ENCODE data around the gene SCARF2.
"Not testable (repeated sequence)": the region's sequence is repeated elsewhere in the genome, so short reads cannot be mapped to it uniquely, and the experiment has no call there.

SCARF2 gene

GRCh38 chr22:20405931-20406685 is 31.5 kb downstream of the SCARF2 start:
- no peak for DNase-seq

GRCh38 chr22:20405291-20405930 is 32.2 kb downstream of the SCARF2 start:
- no peak for DNase-seq

DNA sequence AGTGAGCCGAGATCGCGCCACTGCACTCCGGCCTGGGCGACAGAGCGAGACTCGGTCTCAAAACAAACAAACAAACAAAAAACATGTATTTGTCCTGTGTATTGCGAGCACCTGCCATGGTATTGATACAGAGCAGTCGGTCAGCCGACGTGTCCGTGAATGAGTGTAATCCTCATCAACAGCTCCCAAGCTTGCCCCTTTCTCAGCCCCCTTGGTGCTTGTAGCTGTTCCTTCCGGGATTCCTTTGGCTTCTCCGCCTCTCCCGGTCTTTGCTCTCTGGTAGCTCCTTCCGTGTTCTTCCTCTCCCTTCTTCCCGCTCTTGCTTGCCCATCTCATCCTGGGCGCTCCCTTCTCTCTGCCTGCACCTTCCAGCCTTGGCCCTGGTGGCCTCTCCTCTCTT is 32.7 kb downstream of the SCARF2 start:
- no peak for DNase-seq

DNA sequence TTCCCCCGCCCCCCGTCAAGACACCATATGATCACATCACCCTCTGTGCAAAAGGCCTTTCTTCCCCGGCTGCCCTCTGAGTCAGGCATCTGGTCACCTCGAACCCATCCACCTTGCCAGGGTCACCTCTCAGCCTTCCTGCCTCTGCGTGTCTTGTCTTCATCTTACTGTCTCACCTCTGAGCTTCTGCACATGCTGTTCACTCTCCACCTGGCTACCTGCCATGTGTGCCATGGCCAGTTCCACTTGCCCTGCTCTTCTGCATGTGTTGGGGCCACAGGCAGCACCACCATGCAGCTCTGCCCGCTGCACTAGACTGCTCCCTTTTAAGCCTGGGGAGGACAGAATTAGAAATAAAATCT is 33.9 kb downstream of the SCARF2 start:
- DNase-seq: no peak

GRCh38 chr22:20402960-20403778 is 34.5 kb downstream of the SCARF2 start:
- no peak for DNase-seq

- no peak for DNase-seq
Measured at GRCh38 chr22:20401376-20402014, 36.1 kb downstream of the SCARF2 start.

DNA sequence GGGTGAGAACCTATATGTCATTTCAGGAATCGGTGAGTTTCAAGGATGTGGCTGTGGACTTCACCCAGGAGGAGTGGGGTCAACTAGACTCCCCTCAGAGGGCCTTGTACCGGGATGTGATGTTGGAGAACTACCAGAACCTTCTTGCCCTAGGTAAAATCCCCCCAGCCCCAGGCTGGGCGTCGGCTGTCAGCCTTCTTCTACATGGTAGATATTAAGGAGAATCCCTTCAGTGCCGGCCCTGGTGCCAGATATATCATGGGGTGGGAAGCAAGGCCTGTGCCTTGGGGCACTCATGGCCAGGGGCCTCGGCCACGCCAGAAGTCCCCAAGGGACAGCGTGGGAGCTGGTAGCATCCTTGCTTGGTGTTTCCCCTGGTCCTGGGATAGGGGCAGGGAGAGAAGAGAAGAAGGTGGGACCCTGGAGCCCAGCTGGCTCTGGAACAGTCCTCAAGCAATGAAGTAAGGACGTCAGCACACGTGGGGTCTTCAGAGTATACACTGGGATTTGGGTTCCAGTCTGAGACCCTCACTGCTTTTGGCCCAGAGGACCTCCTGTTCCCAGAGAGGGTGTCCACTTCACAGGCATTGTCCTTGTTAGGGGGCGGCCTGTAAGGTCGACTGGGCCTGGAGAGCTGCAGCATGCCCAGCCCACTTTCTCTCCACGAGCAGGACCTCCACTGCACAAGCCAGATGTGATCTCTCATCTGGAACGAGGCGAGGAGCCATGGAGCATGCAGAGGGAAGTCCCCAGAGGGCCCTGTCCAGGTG is 36.8 kb downstream of the SCARF2 start:
- DNase-seq: no peak

DNA sequence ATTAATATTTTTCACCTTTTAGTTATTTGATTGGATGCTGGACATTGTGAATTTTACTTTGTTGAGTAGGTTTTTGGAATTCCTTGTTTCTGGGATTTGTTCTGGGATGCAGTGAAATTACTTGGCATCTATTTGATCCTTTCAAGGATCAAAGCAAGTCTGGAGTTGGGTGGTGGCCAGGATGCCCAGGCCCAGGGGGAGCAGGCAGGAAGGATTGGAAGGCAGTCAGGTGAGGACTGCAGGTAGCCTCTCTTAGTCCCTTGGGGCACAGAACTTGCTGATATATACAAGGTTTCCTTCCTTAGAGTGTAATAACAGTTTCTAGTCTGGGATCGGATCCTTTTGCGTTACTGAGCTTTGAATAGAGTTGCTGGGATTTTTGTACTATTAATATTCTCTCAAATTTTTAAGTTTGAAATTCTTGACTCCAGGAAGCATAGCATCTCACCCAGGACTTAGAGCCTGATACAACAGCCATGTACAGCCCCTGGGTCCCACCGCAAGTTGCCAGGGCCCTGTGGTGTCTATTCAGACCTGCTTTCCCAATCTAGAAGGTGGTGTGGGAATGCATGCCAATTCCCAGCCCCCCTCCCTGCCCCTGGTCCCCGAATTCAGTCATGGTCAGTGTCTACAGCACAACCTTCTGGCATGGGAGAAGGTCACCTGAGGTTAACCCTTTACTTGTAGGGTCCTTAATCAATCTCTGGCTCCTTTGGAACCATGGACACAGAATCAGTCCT is 37.6 kb downstream of the SCARF2 start:
- DNase-seq: no peak

GRCh38 chr22:20398420-20398819 is 39.2 kb downstream of the SCARF2 start:
- DNase-seq: no peak

DNA sequence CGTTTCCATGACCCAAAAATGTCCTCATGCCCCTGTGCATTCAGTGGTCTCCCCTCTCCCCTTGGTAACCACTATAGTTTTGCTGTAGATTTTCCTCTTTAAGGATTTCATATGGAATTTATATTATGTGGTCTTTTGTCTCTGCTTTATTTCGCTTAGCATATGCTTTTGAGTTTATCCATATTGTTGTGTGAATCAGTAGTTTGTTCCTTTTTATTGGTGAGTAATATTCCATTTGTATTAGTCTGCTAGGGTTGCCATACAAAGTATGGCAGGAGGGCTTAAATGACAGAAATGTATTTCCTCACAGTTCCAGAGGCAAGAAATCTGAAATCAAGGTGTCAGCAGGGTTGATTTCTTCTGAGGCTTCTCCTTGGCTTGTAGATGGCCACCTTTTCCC is 40.1 kb downstream of the SCARF2 start:
- DNase-seq: no peak

DNA sequence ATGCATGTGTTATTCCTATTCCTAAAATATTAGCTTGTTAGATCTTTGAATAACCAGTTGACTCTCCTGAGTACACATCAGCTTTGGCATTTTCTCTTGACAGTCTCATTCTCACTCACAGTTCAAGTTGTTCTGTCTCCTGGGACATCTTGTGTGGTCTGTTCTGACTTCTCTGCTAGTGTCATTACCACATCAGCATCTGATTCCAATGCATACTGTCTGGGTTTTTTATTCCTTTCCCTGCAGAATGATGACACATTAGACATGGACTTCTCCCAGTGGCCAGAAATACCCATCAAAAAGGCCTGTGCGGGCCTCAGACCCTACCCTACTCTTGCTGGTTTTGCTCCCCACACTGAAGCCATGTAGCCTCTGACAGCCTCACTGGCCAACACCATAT is 41.0 kb downstream of the SCARF2 start:
- DNase-seq: no peak

DNA sequence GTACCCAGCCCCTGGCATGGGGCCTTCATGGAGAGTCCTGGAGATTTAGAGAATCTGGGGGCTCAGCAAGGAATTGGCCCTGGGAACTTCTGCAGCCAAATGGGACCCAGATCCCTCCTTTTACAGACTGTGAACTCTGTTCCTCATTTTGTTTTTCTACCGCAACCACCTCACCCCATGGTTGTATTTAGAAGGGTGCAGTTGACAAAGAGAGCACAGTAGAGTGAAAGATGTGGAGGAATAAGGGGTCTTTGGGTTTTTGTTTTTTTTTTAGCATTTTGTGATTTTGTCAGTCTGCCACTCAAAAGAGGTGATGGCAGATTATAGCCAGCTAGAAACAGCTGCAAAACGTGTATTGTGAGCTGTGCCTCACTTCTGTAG is 41.7 kb downstream of the SCARF2 start:
- DNase-seq: no peak

DNA sequence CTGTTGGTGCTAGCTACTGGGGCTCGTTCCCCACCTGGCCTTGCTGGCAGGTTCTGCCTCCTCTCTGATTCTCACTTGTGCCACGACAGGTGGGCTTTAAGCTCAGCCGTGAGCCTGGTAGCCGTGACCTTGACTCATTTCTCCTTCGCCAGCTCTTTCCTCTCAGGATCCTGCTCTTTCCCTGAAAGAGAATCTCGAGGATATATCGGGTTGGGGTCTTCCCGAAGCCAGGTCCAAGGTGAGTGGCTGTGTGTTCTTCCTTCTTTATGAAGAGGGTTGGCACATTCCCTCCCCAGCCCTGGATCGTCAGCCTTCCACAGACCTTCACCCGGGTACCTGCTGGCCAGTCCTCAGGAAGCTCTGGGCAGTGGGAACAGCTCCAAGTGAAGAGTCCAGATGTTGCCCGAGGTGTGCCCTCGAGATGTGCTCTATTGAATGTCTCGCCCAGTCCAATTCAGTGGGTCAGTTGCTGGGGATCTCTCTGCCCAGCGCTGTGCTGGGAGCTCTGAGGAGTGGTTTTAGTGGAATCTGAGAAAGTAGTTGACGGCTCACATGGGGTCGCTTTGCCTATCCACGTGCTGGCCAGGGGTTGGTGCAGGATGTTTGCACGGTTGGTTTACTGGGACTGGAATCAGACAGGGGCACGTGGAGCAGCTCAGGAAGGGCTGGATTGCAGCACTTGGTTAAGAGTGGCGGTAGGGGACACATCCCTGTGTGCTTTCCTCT is 42.3 kb downstream of the SCARF2 start:
- no peak for DNase-seq

GRCh38 chr22:20393705-20394476 is 43.7 kb downstream of the SCARF2 start, which contains the start of gene ZNF74:
Gene ZNF74 (plus strand): TSS chr22:20394151. CDS start chr22:20394629, 478 bp downstream.
- peak; percentile 95 for DNase-seq

DNA sequence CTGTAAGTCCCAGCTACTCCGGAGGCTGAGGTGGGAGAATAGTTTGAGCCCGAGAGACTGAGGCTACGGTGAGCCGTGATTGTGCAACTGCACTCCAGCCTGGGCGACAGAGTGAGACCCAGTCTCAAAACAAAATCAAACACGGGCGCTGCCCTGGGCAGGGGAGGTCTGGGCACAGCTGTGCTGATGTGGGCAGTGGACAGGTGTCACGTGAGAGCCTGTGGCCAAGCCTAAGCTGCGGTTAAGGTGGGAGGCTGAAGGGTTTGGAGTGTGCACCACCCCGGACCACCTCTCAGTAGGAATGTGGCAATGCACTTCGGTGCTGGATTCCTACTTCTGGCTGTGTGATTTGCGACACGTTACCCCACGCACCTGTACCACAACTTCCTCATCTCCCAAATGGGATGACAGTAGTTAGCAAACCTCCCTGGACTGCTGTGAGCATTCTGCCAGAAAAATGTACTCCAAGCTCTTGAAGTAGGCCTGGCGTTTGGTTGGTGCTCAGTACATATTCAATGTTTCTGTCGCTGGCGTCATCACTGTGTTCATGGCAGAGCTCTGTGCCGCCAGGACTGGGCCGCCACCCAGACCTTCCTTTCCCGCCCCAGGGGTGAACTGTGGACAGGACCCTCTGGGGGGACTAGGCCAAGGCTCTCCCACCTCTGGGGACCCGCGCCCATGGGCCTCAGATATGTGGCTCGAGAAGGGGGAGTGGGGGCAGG is 44.5 kb downstream of the SCARF2 start:
- DNase-seq: no peak

DNA sequence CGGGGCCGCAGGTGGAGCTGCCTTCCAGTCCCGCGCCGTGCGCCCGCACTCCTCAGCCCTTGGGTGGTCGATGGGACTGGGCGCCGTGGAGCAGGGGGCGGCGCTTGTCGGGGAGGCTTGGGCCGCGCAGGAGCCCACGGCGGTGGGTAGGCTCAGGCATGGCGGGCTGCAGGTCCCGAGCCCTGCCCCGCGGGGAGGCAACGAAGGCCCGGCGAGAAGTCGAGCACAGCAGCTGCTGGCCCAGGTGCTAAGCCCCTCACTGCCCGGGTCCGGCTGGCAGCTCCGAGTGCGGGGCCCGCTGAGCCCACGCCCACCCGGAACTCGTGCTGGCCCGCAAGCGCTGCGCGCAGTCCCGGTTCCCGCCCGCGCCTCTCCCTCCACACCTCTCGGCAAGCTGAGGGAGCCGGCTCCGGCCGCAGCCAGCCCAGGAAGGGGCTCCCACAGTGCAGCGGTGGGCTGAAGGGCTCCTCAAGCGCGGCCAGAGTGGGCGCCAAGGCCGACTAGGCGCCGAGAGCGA is 45.2 kb downstream of the SCARF2 start:
- not testable (repeated sequence) for DNase-seq

- no peak for DNase-seq
Measured at GRCh38 chr22:20391222-20391621, 46.4 kb downstream of the SCARF2 start.

- DNase-seq: no peak
Measured at GRCh38 chr22:20390394-20390907, 47.2 kb downstream of the SCARF2 start.

GRCh38 chr22:20389288-20389687 is 48.3 kb downstream of the SCARF2 start:
- DNase-seq: no peak

Measured in NCI-H2171 (cell line).